HG03060 (cell line): Measurements from ENCODE around the gene AURKA.
"Not testable (repeated sequence)": the region's sequence is repeated elsewhere in the genome, so short reads cannot be mapped to it uniquely, and the experiment has no call there.

ENCODE experiments used
- ATAC-seq: cut with Tn5 transposase; IDR thresholded peaks from one replicate; pipeline ENCODE4 v1.9.1; 2021; ENCODE audit warnings: low read depth, moderate number of reproducible peaks; ENCODE audit not compliant: unreplicated experiment

AURKA gene

GRCh38 chr20:56422076-56422823, 30.2 kb upstream of the AURKA start:
- ATAC-seq = no peak

GRCh38 chr20:56420940-56421688, 29.1 kb upstream of the AURKA start:
- no peak for ATAC-seq

GRCh38 chr20:56420028-56420427, 28.0 kb upstream of the AURKA start:
- no peak for ATAC-seq

GRCh38 chr20:56418385-56418861, 26.4 kb upstream of the AURKA start:
- no peak for ATAC-seq

- no peak for ATAC-seq
Observed at GRCh38 chr20:56417911-56418310, 25.9 kb upstream of the AURKA start.

GRCh38 chr20:56417402-56417801, 25.4 kb upstream of the AURKA start:
- no peak for ATAC-seq

GRCh38 chr20:56414842-56415765, 23.1 kb upstream of the AURKA start:
- ATAC-seq = no peak

- no peak for ATAC-seq
Observed at GRCh38 chr20:56412949-56413348, 20.9 kb upstream of the AURKA start.

- ATAC-seq = no peak
Observed at GRCh38 chr20:56412473-56412790, 20.4 kb upstream of the AURKA start.

GRCh38 chr20:56411759-56412472, 19.9 kb upstream of the AURKA start, which contains the start of gene CASS4:
Gene CASS4, plus strand, starts transcription at chr20:56412260. Its CDS starts 199 bp downstream, at chr20:56412459.
- ATAC-seq = no peak

- ATAC-seq = not testable (repeated sequence)
Observed at GRCh38 chr20:56411287-56411686, 19.3 kb upstream of the AURKA start.

- no peak for ATAC-seq
Observed at GRCh38 chr20:56409956-56410355, 17.9 kb upstream of the AURKA start.

- ATAC-seq = no peak
Observed at GRCh38 chr20:56409521-56409920, 17.5 kb upstream of the AURKA start.

- no peak for ATAC-seq
Observed at GRCh38 chr20:56406910-56407309, 14.9 kb upstream of the AURKA start.

GRCh38 chr20:56405356-56405755, 13.3 kb upstream of the AURKA start:
- not testable (repeated sequence) for ATAC-seq

GRCh38 chr20:56403465-56403864, 11.4 kb upstream of the AURKA start:
- no peak for ATAC-seq

- no peak for ATAC-seq
Observed at GRCh38 chr20:56400001-56400640, 8.1 kb upstream of the AURKA start.

- no peak for ATAC-seq
Observed at GRCh38 chr20:56395166-56395565, 3.2 kb upstream of the AURKA start.

GRCh38 chr20:56393653-56394052, 1.6 kb upstream of the AURKA start:
- no peak for ATAC-seq
